Epithelial cell of esophagus (primary cell): ENCODE data around the gene CALR.
A peak's percentile ranks its signal among the peaks of the same experiment; 100 is the strongest.

ENCODE experiments used
- DNase-seq: peaks from one replicate; pipeline ENCODE4 v3.0.0; 2010; ENCODE audit warnings: low read depth
- H3K4me3 ChIP-seq: 2 replicates; pipeline ENCODE4 v1.5.1; 2011; ENCODE audit warnings: mild to moderate bottlenecking, low read length, control low read depth
- CTCF ChIP-seq: IDR thresholded peaks from 2 replicates; pipeline ENCODE4 v1.5.1; 2011; ENCODE audit warnings: low read depth, mild to moderate bottlenecking, low read length, control low read depth, inconsistent platforms; ENCODE audit not compliant: insufficient read depth; ENCODE audit errors: missing control alignments

Gene CALR

GRCh38 chr19:12921047-12921446 is 17.4 kb upstream of the CALR start:
- H3K4me3 ChIP-seq: no peak overlapping the region
- TF ChIP-seq CTCF: no peak
- DNase-seq: no peak

- DNase-seq: no peak
- no peak overlapping the region for H3K4me3 ChIP-seq
- no peak for TF ChIP-seq CTCF
Measured at GRCh38 chr19:12922959-12923358, 15.4 kb upstream of the CALR start.

- no peak for TF ChIP-seq CTCF
- no peak for DNase-seq
- no peak overlapping the region for H3K4me3 ChIP-seq
Measured at GRCh38 chr19:12924621-12925310, 13.6 kb upstream of the CALR start.

- no peak for TF ChIP-seq CTCF
- no peak for DNase-seq
- no peak overlapping the region for H3K4me3 ChIP-seq
Measured at GRCh38 chr19:12930002-12930645, 8.3 kb upstream of the CALR start.

GRCh38 chr19:12932392-12933286 is 5.8 kb upstream of the CALR start:
- no peak for DNase-seq
- peak overlapping the region; percentile 99 for H3K4me3 ChIP-seq
- TF ChIP-seq CTCF: no peak

- peak within 1 kb of the TSS; percentile 99 for H3K4me3 ChIP-seq
- peak; percentile 94 for DNase-seq
- TF ChIP-seq CTCF: no peak
Measured at GRCh38 chr19:12933287-12934072, 4.9 kb upstream of the CALR start, which contains the start of gene FARSA. Gene FARSA (minus strand): TSS chr19:12933711. CDS start chr19:12933696, 15 bp downstream.
